Lung (tissue), 12 donors: ENCODE data around the gene SNX19. TPM values are rescaled to one million over a fixed set of nuclear protein-coding genes. Genes with fewer than 3 reads are reported as not detected.

Source experiments
- ATAC-seq: fragments of 200-7000 bp; cut with Tn5 transposase; one replicate; pipeline ENCODE4 v1.9.1; 2020; ENCODE audit warnings: moderate number of reproducible peaks; ENCODE audit not compliant: insufficient read depth, low FRiP score
- DNase-seq, 3 donors: peaks; one replicate each; pipeline ENCODE4 v3.0.0-alpha.2; 2013 to 2017
- H3K27ac ChIP-seq, 2 donors: one replicate each; pipeline ENCODE4 v1.5.1; 2013; ENCODE audit warnings: mild to moderate bottlenecking in 2 of 2, moderate library complexity in 2 of 2, control low read depth in 1 of 2, inconsistent platforms in 1 of 2, low read depth in 1 of 2, low read length in 1 of 2
- H3K27me3 ChIP-seq, 3 donors: one replicate each; pipeline ENCODE4 v1.5.1; 2013; ENCODE audit warnings: low read length in 2 of 3; ENCODE audit not compliant: control insufficient read depth in 3 of 3, insufficient read depth in 3 of 3
- H3K36me3 ChIP-seq, 4 donors: one replicate each; pipeline ENCODE4 v1.5.1; 2013; ENCODE audit warnings: low read length in 4 of 4, mild to moderate bottlenecking in 1 of 4, moderate library complexity in 1 of 4; ENCODE audit not compliant: control insufficient read depth in 4 of 4, insufficient read depth in 4 of 4
- H3K4me1 ChIP-seq, 5 donors: one replicate each; pipeline ENCODE4 v1.5.1; 2013; ENCODE audit warnings: low read length in 5 of 5, mild to moderate bottlenecking in 2 of 5, moderate library complexity in 1 of 5; ENCODE audit not compliant: control insufficient read depth in 5 of 5, insufficient read depth in 5 of 5
- H3K4me3 ChIP-seq: one replicate; pipeline ENCODE4 v1.5.1; 2013; ENCODE audit warnings: mild to moderate bottlenecking, control low read depth, moderate library complexity
- H3K9ac ChIP-seq, 2 donors: one replicate each; pipeline ENCODE4 v1.5.1; 2013; ENCODE audit warnings: low read length in 2 of 2, control low read depth in 1 of 2; ENCODE audit not compliant: insufficient read depth in 1 of 2
- H3K9me3 ChIP-seq, 4 donors: one replicate each; pipeline ENCODE4 v1.5.1; 2013; ENCODE audit warnings: low read length in 3 of 4, mild to moderate bottlenecking in 1 of 4, moderate library complexity in 1 of 4; ENCODE audit not compliant: control insufficient read depth in 4 of 4, insufficient read depth in 3 of 4
- CTCF ChIP-seq: IDR thresholded peaks from 2 replicates; pipeline ENCODE4 v1.5.1; 2012; ENCODE audit warnings: mild to moderate bottlenecking; ENCODE audit errors: control extremely low read depth, extremely low read depth
- WGBS, 2 donors: extraction: QIAGEN DNeasy Blood & Tissue Kit; methylation state at CpG; one replicate each; pipeline ENCODE4 v1.1.7; 2013; 5-methylcytosine and 5-hydroxymethylcytosine counted together
- polyA plus RNA-seq, 2 donors: library from polyadenylated mRNA; stranded (reverse); fragments of 200-250 nt; gene quantifications; one replicate each; pipeline ENCODE4 v1.2.1, GENCODE V29; 2013
- total RNA-seq, 2 donors: library from RNA; depleted of rRNA in 1 of 2; stranded (reverse); fragments of >200 nt in 1 of 2; gene quantifications; one replicate each; pipeline ENCODE4 v1.2.1, GENCODE V29; 2014 to 2021
- donor health status: control.
- donor health status: control.
- donor health status: Bipolar disorder and iron deficiency.
- donor health status: healthy.
- donor health status: DM: yes; HTN: yes; CAD: no.

The SNX19 gene
- total and polyA plus RNA-seq, 4 donors: 13.9 to 64.3 (median 42.6) TPM

GRCh38 chr11:130825561-130825960 is 90.7 kb downstream of the SNX19 start:
- no peak for TF ChIP-seq CTCF
- DNase-seq (no peak), ATAC-seq (no peak)
- H3K36me3 ChIP-seq: no peaks in the 10 kb centered on the region
- H3K27ac ChIP-seq: no peak overlapping the region
- H3K9me3 ChIP-seq: peaks cover 0 to 2% (median 0%) of the 10 kb centered on the region in 4 donors
- H3K4me1 ChIP-seq: peaks cover 0 to 48% (median 11%) of the 10 kb centered on the region in 5 donors
- H3K27me3 ChIP-seq: no peaks in the 10 kb centered on the region
- 81 to 82% methylated on average over 5 of the region's 5 CpGs for WGBS, 2 donors
- no peak overlapping the region for H3K9ac ChIP-seq
- H3K4me3 ChIP-seq: no peak overlapping the region
